GM21619 (cell line): ENCODE data around the gene GPR32.
"Not testable (repeated sequence)": the region's sequence is repeated elsewhere in the genome, so short reads cannot be mapped to it uniquely, and the experiment has no call there.

Experiments used
- ATAC-seq: cut with Tn5 transposase; IDR thresholded peaks from one replicate; pipeline ENCODE4 v1.9.1; 2021; ENCODE audit not compliant: unreplicated experiment

GPR32 gene

DNA sequence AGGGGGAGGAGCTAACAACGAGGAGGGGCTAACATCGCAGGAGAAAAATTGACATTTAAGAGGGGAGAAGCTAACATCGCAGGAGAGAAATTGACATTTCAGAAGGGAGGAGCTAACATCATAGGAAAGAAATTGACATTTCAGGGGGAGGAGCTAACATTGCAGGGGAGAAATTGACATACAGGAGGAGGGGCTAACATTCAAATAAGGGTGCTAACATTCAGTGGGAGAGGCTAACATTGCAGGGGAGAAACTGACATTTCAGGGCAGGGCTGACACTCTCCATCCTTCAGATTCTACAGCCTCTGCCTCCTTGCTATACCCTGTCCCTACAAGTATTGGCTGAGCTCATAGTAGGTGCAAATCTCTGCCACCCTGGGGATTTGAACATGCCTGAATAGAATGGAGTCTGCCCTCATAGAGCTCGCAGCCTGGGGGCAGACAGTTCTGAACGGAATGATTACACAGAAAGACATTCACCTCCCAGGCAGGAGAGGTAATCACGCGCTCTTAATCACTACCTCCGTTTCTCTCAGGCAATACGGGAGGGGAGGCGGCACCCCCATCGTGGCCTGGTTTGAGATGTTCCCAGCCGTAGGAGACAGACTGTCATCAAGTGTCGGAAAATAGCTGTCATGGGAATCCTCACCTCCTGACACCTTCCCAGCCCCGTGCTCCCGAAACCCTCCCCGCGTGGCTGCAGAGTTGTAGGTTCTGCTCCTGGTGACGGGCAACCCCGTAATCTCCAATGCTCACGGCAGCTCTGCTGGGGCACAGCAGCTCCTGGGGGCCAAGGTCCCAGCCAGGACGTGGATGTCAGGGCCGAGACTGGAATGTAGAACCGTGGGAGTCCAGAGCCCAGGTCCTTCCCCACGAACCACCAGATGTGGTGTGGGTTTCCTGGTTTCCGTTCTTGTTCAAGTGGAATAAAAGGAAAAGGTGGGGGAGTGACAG lies 9.5 kb downstream of the GPR32 start:
- ATAC-seq: no peak

DNA sequence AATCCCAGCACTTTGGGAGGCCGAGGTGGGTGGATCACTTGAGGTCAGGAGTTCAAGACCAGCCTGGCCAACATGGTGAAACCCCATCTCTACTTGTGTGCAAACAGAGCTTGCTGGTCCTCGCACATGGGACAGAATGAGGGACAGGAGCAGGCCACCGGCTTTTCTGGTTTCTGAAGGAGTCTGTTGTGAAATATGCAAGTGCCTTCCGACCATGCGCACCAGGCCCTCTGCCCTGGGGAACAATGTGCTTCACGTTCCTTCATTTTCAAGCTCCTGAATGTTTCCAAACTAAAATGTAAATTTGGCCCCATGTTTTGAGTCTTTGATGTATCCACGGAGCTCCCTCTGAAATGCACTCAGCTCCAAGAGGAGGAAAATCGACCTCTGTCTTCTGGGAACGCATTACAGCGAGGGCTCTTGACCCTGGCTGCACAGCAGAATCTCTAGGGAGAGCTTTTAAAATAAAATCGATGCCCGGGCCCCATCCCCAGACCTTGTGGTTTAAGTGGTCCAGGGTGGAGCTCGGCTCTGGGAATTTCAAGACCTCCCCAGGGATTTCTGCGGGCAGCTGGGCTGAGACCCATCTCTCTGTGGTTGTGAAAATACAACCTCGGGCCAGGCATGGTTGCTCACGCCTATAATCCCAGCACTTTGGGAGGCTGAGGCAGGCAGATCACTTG lies 10.6 kb downstream of the GPR32 start:
- no peak for ATAC-seq

DNA sequence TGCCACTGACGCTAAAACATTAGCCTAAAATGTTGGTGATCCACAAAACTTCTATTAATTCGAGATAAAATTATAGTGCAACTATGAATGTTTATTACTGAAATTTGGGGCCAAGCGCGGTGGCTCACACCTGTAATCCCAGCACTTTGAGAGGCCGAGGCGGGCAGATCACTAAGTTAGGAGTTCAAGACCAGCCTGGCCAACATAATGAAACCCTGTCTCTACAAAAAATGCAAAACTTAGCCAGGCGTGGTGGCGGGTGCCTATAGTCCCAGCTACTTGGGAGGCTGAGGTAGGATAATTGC lies 13.5 kb downstream of the GPR32 start:
- ATAC-seq: not testable (repeated sequence)

DNA sequence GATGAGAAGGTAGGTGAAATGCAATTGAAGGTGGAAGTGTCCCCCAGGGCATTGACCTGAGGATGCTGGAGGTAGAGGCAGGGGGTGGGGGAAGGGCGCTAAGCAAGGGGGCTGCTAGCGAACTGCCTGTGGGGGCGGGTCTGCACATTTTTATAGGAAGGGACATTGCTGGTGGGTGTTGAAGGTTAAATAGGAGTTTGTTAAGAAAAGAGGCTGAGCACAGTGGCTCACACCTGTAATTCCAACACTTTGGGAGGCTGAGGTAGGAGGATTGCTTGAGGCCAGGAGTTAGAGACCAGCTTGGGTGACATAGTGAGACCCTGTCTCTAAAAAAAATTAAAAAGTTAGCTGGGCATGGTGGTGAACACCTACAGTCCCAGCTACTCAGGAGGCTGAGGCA lies 14.4 kb downstream of the GPR32 start:
- no peak for ATAC-seq

DNA sequence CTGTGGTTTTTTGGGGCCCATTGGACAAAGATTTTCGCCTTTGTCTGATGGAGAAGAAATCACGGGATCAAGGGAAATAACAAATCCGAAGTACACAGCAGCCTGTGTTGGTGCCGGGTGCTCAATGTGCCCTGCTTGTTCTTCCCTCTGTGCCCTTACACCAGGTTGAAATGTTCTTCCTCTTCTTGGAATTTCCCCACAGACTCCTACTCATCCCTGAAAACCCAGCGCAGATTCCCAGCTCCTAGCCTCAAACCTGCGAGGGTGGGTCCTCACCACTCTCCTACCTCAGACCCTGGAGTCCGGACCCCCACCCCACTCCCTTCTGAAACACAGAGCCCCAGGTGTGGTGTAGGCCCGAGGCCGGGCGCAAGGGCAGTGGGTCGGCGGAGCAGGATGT lies 15.1 kb downstream of the GPR32 start:
- ATAC-seq: no peak

DNA sequence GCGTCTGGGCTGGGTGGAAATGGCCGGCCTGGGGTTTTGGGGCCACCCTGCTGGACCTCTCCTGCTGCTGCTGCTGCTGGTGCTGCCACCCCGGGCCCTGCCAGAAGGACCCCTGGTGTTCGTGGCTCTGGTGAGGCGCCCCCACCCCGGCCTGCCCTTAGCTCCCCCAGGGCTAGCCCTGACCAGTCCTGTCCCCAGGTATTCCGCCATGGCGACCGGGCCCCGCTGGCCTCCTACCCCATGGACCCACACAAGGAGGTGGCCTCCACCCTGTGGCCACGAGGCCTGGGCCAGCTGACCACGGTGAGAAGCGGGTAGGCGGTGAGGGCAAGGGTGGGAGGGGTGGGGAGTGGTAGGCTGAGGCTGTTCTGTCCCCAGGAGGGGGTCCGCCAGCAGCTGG lies 20.1 kb downstream of the GPR32 start, which contains the start of gene ACP4:
ACP4 (plus strand) TSS at position 20 of the 400 bp plus-strand sequence; CDS start at position 20, 0 bp downstream.
- no peak for ATAC-seq

DNA sequence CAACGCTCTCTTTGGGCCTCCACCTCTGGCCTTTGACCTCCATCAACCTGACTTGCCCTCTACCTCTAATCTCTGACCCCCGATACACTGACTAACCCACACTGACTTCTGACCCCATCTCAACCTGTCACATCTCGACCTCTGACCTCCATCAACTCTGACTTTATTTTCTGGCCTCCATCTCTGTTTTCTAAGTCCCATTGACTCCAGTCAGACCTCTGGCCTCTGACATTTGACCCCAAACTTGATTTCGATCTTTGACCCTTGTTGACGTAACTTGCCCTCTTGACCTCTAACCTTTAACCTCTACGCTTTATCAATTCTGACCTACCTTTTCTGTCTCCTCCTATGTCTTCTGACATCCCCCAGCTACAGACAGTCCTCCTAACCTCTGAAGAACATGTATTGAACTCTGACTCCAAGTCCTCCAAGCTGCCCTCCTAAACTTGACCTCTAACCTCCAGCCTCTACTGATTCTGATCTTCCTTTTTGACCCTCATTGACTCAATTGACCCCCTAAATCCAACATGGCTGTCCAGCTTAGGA lies 20.7 kb downstream of the GPR32 start:
- ATAC-seq: no peak

DNA sequence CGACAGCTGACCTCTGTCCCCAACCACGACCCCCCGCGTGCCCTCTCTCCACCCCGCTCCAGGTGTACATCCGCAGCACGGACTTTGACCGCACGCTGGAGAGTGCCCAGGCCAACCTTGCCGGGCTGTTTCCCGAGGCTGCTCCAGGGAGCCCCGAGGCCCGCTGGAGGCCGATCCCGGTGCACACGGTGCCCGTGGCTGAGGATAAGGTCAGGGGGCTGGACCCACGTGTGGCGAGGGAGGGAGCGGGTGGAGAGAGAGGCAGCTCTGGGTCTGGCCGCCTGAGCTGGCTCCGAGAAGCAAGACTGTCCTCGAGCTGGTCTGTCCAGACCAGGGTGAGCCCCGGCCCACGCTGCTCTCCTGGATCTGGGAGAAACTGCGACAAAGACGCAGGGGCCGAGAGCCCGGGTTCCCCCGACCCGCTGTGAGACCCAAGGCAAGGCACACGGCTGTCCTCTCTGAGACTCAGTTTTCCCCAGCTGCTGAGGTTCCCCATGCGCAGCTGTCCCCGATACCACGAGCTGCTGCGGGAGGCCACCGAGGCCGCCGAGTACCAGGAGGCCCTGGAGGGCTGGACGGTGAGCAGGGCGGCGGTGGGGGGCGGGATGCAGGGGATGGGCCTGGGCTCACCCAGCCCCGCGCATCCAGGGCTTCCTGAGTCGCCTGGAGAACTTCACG lies 21.5 kb downstream of the GPR32 start:
- no peak for ATAC-seq

DNA sequence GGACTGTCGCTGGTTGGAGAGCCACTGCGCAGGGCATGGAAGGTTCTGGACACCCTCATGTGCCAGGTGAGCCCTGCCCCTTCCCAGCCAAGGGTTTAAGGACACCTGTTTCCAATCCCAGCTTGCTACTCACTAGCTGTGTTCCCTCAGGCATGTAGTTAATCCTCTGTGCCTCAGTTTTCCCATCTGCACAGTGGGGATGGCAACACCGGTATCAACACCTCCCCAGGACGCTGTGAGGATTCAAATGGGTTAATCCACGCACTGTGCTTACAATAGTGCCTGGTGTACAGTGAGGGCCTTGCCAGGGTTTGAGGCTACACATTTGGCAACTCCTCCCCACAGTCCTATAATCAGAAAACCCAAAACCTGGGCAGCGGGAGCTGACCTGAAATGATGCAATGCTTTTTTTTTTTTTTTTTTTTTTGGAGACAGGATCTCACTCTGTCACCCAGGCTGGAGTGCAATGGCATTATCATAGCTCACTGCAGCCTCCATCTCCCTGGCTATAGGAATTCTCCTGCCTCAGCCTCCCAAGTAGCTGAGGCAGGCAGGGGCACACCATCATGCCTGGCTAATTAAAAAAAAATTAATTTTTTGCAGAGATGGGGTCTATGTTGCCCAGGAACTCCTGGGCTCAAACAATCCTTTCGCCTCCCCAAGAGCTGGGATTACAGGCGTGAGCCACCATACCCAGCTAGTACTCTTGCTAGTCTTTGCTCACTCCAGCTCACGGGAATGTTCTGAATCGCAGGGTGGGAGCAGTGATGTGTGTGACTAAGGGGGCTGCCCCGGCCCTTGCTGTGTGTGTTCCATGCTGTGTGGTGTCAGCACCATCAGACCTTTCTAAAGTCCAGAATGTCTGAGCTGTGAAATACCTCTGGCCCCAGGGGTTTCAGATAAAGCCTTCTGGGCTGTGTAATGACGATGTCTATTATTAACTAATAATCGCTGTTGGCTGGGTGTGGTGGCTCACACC lies 22.3 kb downstream of the GPR32 start:
- ATAC-seq: no peak

DNA sequence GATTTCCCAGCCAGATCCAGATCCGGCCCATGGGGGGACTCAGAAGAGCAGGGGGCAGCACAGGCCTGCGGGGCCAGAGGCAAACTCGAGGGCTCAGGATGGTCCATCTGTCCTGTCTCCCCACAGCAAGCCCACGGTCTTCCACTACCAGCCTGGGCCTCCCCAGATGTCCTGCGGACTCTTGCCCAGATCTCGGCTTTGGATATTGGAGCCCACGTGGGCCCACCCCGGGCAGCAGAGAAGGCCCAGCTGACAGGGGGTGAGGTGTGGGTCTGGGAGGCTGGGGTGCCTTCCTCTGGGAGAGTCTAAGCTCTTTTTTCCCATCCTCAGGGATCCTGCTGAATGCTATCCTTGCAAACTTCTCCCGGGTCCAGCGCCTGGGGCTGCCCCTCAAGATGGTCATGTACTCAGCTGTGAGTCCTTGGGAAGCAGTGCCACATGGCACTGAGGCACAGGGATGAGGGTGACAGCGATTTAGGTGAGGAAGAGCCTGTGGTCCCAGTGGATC lies 23.3 kb downstream of the GPR32 start:
- no peak for ATAC-seq

DNA sequence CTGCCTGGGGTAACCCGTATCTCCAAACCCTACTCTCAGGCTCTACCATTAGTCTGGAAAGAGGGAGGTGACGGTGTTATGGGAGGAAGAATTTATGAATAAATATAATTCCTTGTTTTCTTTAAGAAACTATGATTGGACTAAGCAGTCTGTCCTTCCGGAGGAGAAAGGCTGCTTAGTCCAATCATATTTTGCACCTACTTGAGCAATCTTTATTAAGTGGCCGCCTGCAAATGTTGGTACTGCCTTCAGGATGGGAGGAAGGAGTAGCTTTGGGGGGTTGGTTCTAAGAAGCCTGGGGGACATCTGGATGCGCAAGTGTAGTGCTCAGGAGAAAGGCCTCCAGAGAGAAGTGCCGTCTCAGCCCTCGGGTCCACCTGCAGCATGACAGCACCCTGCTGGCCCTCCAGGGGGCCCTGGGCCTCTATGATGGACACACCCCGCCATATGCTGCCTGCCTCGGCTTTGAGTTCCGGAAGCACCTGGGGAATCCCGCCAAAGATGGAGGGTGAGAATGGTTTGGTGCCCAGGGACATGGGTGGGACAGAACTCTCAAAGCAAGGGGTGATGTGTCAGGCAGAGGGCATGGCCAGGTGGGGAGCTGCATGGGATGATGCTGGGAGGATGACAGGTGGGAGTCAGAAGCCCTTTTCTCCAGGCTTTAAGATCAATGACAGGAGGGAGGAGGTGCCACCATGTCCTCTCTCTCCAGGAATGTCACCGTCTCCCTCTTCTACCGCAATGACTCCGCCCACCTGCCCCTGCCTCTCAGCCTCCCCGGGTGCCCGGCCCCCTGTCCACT lies 24.0 kb downstream of the GPR32 start:
- ATAC-seq: no peak

DNA sequence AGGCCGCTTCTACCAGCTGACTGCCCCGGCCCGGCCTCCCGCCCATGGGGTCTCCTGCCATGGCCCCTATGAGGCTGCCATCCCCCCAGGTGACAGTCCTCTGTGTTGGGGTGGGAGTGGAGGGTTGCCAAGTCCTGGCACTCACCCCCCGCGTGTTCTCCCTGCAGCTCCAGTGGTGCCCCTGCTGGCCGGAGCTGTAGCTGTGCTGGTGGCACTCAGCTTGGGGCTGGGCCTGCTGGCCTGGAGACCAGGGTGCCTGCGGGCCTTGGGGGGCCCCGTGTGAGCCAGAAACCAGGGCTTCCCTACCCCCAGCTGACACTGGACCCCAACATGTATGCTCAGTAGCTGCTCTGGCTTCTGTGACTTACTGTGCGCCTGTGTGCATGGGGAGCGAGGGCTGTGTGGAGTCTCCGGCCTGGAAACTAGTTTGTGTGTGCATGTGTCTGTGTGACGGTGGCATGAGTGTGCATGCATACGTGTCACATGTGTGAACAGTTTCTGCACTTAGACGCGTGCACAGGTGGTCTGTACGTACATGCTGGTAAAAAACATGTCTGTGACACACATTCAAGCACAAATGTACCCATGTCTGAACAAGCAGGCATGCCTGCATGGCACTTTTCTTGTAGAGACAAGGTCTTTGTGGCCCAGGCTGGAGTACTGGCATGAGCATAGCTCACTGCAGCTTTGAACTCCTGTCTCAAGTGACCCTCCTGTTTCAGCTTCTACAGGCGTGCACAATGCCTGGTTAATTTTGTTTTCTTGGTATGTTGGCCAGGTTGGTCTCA lies 24.8 kb downstream of the GPR32 start:
- ATAC-seq: no peak

DNA sequence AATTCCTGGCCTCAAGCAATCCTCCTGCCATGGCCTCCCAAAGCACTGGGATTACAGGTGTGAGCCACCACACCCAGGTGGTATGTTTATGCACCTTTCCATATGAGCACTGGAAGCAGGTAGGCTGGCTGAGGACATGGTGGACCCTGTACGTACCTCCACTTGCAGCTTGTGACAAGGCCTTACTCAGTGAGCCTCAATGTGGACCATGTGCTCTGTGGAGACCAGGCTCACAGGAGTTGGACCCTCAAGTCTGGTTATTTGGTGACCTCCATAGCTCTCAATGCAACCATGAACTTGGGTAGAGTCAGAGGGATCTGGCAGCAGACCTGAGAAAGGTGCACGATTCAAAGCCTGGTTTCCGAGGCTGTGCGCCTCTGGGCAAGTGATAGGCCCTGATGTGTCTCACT lies 25.4 kb downstream of the GPR32 start:
- no peak for ATAC-seq

DNA sequence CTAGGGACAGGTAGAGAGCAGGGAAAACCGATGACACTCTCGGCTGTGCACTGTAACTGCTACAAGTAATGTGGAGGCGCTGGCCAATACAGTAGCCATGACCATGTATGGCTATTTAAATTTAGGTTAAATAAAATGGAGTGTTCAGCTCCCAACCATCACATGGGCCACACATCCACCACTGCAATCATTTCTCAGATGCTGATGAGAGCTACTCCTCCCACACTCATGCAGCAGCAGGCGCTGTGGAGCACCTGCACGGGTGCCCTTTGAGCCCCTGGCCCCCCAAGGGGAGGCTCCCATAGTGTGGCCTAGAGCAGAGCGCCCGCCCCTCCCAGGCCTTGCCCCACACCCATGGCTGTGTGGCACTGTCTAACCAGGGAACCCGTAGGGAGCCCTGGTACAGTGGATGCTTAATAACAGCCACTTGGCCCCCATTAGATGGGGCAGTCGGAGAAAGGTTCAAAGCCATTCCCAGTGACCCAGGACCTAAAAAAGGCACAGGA lies 25.9 kb downstream of the GPR32 start:
- ATAC-seq: no peak

DNA sequence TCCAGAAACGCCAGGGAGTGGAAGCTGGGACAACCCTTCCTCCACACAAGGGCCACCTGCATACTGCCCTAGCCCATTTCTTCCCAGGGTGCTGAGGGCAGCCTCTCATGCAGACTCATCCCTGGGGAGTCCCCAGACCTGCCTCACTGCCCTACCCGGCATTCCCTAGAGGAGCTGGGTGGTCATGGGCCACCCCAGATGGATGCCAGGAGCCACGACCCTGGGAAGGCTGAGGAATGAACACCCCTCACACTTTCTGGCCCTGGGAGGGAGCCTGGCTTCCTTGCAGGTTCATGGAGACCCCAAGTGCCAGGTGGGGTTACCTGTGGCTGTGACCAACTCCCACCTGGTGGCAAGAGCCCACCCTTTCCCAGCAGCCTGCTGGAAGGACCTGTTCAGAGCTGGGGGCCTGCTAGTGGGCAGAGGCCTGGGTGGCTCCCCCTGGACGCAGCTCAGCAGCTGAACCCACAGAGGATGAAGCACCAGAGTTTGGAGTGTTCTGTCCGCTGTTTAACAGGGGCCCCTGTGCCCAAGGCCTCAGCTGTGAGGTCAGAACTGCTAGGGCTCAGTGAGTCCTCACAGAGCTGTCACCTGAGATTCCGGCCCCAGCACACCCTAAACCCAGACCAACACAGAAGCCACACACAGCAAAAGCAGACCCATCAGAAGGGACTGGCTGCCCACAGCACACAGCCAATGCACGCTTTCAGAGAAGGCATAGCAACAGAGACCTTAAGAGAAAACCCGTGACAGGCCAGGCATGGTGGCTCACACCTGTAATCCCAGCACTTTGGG lies 26.6 kb downstream of the GPR32 start:
- ATAC-seq: no peak

DNA sequence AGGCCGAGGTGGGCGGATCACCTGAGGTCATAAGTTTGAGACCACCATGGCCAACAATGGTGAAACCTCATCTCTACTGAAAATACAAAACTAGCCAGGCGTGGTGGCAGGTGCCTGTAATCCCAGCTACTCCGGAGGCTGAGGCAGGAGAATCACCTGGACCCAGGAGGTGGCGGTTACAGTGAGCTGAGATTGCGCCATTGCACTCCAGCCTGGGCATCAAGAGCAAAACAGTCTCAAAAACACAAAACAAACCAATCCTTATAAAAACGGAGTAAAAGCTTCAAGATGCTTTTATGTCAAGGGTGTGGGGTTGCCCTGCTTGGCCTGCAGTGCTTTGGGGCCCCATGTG lies 27.1 kb downstream of the GPR32 start:
- ATAC-seq: no peak

DNA sequence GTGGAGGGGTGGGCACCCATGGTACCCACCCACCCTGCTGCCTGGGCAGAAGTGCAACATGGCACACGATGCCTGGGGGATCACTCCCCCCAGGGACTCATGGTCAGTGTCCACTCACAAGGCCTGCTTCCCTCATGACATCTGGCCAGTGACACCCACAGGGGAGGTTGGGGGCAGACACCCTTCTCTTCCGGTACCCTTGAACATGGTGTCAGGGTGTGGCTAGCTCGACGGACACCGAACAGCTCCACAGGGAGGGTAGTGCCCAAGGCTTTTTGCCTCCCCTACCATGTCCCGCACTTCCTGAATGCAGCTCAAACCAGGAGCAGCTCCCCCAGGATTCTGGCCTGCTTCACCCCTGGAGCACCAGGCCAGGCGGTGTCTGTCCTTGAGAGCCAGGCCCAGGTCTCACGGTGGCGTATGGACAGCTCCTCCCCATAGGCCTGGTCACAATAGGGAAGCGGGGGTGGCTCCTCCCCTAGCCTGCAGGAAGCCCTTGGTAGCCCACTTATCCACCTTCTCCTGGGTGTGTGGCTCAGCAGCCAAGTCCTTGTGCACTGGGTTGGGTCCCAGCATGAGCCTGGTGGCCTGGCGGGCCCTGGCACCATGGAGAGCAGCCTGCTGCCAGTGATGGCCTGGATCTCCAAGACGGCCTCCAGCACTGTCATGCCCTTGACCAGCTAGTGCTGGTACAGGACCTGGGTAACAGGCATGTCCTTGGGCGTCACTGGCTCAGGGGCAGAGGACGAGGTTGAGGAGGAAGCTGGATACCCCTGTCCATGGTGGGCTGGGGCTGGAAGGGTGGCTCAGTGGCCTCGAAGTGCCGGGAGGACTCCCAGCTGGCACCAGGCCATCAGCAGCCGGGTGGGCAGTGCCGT lies 27.8 kb downstream of the GPR32 start:
- ATAC-seq: no peak
